Transverse colon (tissue), 4 donors: ENCODE measurements around the gene MLF2.

Source experiments
- CTCF ChIP-seq, 5 experiments: fragments of 200-600 bp in 3 of 5; fragments of 450-650 bp in 2 of 5; sonication (generic) in 3 of 5; IDR thresholded peaks; 1 replicate in 2 of 5; 2 replicates in 3 of 5; pipeline ENCODE4 v1.5.1; 2016 to 2017; ENCODE audit warnings: antibody characterized with exemption in 5 of 5, inconsistent platforms in 3 of 5, mild to moderate bottlenecking in 2 of 5, moderate library complexity in 1 of 5
- EP300 ChIP-seq: sonication (generic); formaldehyde crosslinking; IDR thresholded peaks from one replicate; pipeline ENCODE4 v1.6.1; 2017; ENCODE audit warnings: antibody characterized with exemption, low read depth
- POLR2A ChIP-seq: fragments of 450-650 bp; IDR thresholded peaks from one replicate; pipeline ENCODE4 v1.6.1; 2016; ENCODE audit warnings: antibody characterized with exemption, mild to moderate bottlenecking, moderate library complexity
- POLR2AphosphoS5 ChIP-seq, 3 donors: sonication (generic); formaldehyde crosslinking; IDR thresholded peaks; one replicate each; pipeline ENCODE4 v1.6.1; 2016; ENCODE audit warnings: antibody characterized with exemption in 3 of 3

- TF ChIP-seq POLR2A = no peak
- no peak for TF ChIP-seq CTCF (IDR thresholded peaks at IDR 0.05)
- no peak for TF ChIP-seq POLR2AphosphoS5 (IDR thresholded peaks at IDR 0.05)
- no peak for TF ChIP-seq EP300
Measured at GRCh38 chr12:6748761-6749160, 4.2 kb downstream of the MLF2 start.
